Peyer's patch (tissue), 4 donors: Measurements from ENCODE around the gene TCL1B.

Experiments used
- CTCF ChIP-seq, 6 experiments: fragments of 450-650 bp in 4 of 6; fragments of 200-600 bp in 2 of 6; sonication (generic) in 1 of 6; IDR thresholded peaks; one replicate each; pipeline ENCODE4 v1.5.1; 2017 to 2019; ENCODE audit warnings: antibody characterized with exemption in 6 of 6, mild to moderate bottlenecking in 3 of 6, moderate library complexity in 1 of 6
- POLR2A ChIP-seq, 2 donors: fragments of 450-650 bp; IDR thresholded peaks; one replicate each; pipeline ENCODE4 v1.5.1; 2017; ENCODE audit warnings: antibody characterized with exemption in 2 of 2, mild to moderate bottlenecking in 2 of 2, moderate library complexity in 2 of 2

- TF ChIP-seq CTCF (IDR thresholded peaks at IDR 0.05) (no peak), POLR2A (IDR thresholded peaks at IDR 0.05) (no peak)
These were observed 37.0 kb upstream of the TCL1B start for GRCh38 chr14:95649230-95649629.
